Calu3 (cell line): ENCODE measurements around the gene RRAS2. TPM values are rescaled to one million over a fixed set of nuclear protein-coding genes. Genes with fewer than 3 reads are reported as not detected.

ENCODE experiments used
- BruUV-seq: library from RNA; stranded (reverse); fragments of 400-500 nt; replicated peaks from 2 replicates; lab custom pipeline; 2021; lab: Mats Ljungman, UMichigan
- CTCF ChIA-PET: fragments of 300-600 bp; sonication (Branson Sonifier 250); formaldehyde crosslinking; loops from one replicate; lab custom pipeline; 2022; ENCODE audit warnings: antibody characterized with exemption; lab: Charles Lee
- DNase-seq: peaks from one replicate; pipeline ENCODE4 v3.0.0; 2022
- H3K27ac Mint-ChIP-seq: one replicate; pipeline ENCODE4 v1.8.0; 2022; ENCODE audit warnings: mixed read lengths; ENCODE audit not compliant: unreplicated experiment
- H3K27me3 Mint-ChIP-seq: one replicate; pipeline ENCODE4 v1.8.0; 2022; ENCODE audit warnings: mixed read lengths; ENCODE audit not compliant: unreplicated experiment
- H3K36me3 Mint-ChIP-seq: one replicate; pipeline ENCODE4 v1.8.0; 2022; ENCODE audit warnings: mild to moderate bottlenecking, moderate library complexity, mixed read lengths; ENCODE audit not compliant: insufficient read depth, unreplicated experiment
- H3K4me1 Mint-ChIP-seq: one replicate; pipeline ENCODE4 v1.8.0; 2022; ENCODE audit warnings: mild to moderate bottlenecking, low read depth, mixed read lengths; ENCODE audit not compliant: unreplicated experiment
- H3K4me3 Mint-ChIP-seq: one replicate; pipeline ENCODE4 v1.8.0; 2022; ENCODE audit warnings: mild to moderate bottlenecking, low read depth, moderate library complexity, mixed read lengths; ENCODE audit not compliant: unreplicated experiment
- H3K9me3 Mint-ChIP-seq: one replicate; pipeline ENCODE4 v1.8.0; 2022; ENCODE audit warnings: low read depth, mixed read lengths; ENCODE audit not compliant: unreplicated experiment
- intact Hi-C: fragments of 100-400 bp; cut with micrococcal nuclease; formaldehyde crosslinking; loops from one replicate; pipeline ENCODE4 v1.10.0; 2022; ENCODE audit not compliant: unreplicated experiment
- total RNA-seq: library from RNA; stranded (reverse); gene quantifications from 2 replicates; pipeline ENCODE4 v1.2.3, GENCODE V29; 2022
- TF ChIP-seq, protein P1 (sequence below): fragments of 200-600 bp; IDR thresholded peaks from one replicate; pipeline ENCODE4 v1.8.0; 2022; ENCODE audit warnings: antibody characterized with exemption; ENCODE audit not compliant: unreplicated experiment

The RRAS2 gene
- total RNA-seq, 1 experiment from 2014 or later, result 42.8 TPM

- no peaks in the 10 kb centered on the region for H3K27me3 Mint-ChIP-seq
- peaks cover 11% of the 10 kb centered on the region for H3K4me1 Mint-ChIP-seq
- intact Hi-C loops, result no loop called here
- no peaks in the 10 kb centered on the region for H3K36me3 Mint-ChIP-seq
- no peak overlapping the region for H3K4me3 Mint-ChIP-seq
- H3K9me3 Mint-ChIP-seq, result no peaks in the 10 kb centered on the region
- BruUV-seq, result no TSS peak
- CTCF ChIA-PET, result no interaction called here
- no peak for DNase-seq
- no peak overlapping the region for H3K27ac Mint-ChIP-seq
- TF ChIP-seq, protein P1, sequence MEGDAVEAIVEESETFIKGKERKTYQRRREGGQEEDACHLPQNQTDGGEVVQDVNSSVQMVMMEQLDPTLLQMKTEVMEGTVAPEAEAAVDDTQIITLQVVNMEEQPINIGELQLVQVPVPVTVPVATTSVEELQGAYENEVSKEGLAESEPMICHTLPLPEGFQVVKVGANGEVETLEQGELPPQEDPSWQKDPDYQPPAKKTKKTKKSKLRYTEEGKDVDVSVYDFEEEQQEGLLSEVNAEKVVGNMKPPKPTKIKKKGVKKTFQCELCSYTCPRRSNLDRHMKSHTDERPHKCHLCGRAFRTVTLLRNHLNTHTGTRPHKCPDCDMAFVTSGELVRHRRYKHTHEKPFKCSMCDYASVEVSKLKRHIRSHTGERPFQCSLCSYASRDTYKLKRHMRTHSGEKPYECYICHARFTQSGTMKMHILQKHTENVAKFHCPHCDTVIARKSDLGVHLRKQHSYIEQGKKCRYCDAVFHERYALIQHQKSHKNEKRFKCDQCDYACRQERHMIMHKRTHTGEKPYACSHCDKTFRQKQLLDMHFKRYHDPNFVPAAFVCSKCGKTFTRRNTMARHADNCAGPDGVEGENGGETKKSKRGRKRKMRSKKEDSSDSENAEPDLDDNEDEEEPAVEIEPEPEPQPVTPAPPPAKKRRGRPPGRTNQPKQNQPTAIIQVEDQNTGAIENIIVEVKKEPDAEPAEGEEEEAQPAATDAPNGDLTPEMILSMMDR, result no peak
These were observed 12.3 kb upstream of the RRAS2 start for GRCh38 chr11:14371249-14371648.

DNA sequence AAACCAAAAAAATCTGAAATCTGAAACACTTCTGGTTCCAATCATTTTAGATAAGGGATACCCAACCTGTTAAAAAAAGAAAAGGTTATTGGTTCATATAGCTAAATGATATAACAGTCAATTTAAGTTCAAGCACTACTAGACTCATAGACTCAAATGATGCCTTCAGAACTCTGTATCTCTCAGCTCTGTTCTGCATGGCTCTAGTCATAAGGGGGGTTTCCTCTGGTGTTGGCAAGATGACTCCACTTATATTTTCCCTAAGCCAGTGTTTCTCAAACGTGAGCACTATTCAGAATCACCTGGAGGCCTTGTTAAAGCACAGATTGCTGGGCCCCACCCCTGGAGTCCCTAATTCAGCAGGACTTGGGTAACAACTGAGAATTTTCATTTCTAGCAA is 11.5 kb upstream of the RRAS2 start:
- H3K4me1 Mint-ChIP-seq, result peaks cover 11% of the 10 kb centered on the region
- TF ChIP-seq, protein P1, result no peak
- no peak for DNase-seq
- no TSS peak for BruUV-seq
- H3K4me3 Mint-ChIP-seq, result no peak overlapping the region
- H3K27me3 Mint-ChIP-seq, result no peaks in the 10 kb centered on the region
- no peaks in the 10 kb centered on the region for H3K9me3 Mint-ChIP-seq
- intact Hi-C loops, result no loop called here
- H3K36me3 Mint-ChIP-seq, result no peaks in the 10 kb centered on the region
- H3K27ac Mint-ChIP-seq, result no peak overlapping the region
- CTCF ChIA-PET, result no interaction called here

DNA sequence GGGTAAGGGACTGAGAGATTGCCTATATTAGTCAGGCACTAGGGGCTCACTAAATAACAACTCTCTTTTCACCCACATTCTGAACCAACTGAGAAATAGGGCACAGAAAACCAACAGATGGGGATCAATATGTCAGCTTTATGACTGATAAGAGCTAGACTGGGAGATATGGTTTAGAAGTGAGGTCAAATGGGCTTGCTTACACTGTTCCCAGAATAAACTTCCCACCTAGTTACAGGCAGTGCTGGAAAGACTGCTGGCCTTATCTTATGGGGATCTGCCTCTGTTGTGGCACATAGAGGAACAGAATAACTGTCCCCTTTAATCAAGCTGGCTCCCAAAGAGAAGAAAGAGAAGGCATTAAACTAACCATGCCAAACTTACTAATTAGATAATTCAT is 10.6 kb upstream of the RRAS2 start:
- Mint-ChIP-seq H3K4me1 (peaks cover 8% of the 10 kb centered on the region), H3K4me3 (no peak overlapping the region), H3K27me3 (no peaks in the 10 kb centered on the region), H3K36me3 (no peaks in the 10 kb centered on the region), H3K27ac (no peak overlapping the region), H3K9me3 (no peaks in the 10 kb centered on the region)
- TF ChIP-seq, protein P1, result no peak
- BruUV-seq, result no TSS peak
- intact Hi-C loops, result no loop called here
- CTCF ChIA-PET, result interaction anchor here (0.7 kb wide), 1 partner anchor 65 kb away, joined by 5 read pairs; no protein-coding TSS in a partner anchor
- DNase-seq, result no peak

DNA sequence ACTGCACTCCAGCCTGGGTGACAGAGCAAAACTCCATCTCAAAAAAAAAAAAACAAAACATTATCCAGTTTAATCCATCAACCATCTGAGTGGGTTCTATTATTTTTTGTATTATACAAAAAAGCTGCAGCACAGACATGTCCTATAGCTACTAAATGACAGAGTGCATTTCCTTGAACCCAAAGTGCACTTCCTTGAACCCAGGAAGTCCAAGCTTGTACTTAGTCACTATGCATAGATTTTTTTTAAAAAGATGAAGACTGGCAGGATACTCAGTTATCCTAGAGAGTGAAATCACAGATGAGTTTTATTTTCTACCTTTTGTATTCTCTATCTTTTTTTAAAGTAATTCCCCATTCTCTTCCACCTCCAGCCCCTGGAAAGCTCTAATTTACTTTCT is 8.0 kb upstream of the RRAS2 start:
- Mint-ChIP-seq H3K27me3 (no peaks in the 10 kb centered on the region), H3K36me3 (no peaks in the 10 kb centered on the region), H3K27ac (no peak overlapping the region), H3K9me3 (no peaks in the 10 kb centered on the region), H3K4me3 (no peak overlapping the region), H3K4me1 (no peaks in the 10 kb centered on the region)
- BruUV-seq, result no TSS peak
- TF ChIP-seq, protein P1, result no peak
- intact Hi-C loops, result no loop called here
- CTCF ChIA-PET, result interaction anchor here (0.6 kb wide), 1 partner anchor 47 kb away, joined by 3 read pairs; no protein-coding TSS in a partner anchor
- no peak for DNase-seq
